Measurements from ENCODE around the gene ZNF865.

DNA sequence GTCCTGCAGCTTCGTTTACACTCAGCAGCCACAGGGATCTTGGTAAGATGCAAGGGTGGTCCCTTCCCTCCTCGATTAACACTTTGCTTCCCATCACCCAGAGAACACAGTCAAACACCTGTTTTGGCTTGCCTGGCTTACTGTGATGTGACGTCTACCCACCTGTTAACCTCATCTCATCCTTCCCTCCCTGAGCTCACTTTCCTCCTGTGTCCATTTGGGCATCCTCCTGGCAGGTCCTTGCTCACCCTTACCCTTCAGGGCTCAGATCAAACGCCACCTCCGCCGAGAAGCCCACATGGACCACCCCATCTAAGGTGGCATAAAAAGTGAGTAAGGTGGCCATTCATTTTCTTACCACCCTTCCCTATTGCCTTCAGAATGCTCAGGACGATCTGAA, 15.3 kb upstream of the ZNF865 start:
- TF ChIP-seq, protein P1, sequence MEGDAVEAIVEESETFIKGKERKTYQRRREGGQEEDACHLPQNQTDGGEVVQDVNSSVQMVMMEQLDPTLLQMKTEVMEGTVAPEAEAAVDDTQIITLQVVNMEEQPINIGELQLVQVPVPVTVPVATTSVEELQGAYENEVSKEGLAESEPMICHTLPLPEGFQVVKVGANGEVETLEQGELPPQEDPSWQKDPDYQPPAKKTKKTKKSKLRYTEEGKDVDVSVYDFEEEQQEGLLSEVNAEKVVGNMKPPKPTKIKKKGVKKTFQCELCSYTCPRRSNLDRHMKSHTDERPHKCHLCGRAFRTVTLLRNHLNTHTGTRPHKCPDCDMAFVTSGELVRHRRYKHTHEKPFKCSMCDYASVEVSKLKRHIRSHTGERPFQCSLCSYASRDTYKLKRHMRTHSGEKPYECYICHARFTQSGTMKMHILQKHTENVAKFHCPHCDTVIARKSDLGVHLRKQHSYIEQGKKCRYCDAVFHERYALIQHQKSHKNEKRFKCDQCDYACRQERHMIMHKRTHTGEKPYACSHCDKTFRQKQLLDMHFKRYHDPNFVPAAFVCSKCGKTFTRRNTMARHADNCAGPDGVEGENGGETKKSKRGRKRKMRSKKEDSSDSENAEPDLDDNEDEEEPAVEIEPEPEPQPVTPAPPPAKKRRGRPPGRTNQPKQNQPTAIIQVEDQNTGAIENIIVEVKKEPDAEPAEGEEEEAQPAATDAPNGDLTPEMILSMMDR (IDR thresholded peaks at IDR 0.05; ENCODE audit: poor library complexity, severe bottlenecking), result no peak
- TF ChIP-seq POLR2AphosphoS5 (IDR thresholded peaks at IDR 0.05), result no peak
- no peak for TF ChIP-seq EZH2 (IDR thresholded peaks at IDR 0.05; ENCODE audit: borderline replicate concordance, insufficient read depth, low read length, poor library complexity, severe bottlenecking)
- no peak for TF ChIP-seq MXI1 (conservative IDR thresholded peaks at IDR 0.05; ENCODE audit: poor library complexity, severe bottlenecking)
